ENCODE measurements around the gene PHYKPL.

Gene PHYKPL

GRCh38 chr5:178186427-178186826 is 46.2 kb downstream of the PHYKPL start:
- no peak for DNase-seq (ENCODE audit: low read depth)

- no peak for DNase-seq (ENCODE audit: low read depth)
These were observed 50.3 kb downstream of the PHYKPL start for GRCh38 chr5:178182158-178182876.

- no peak for DNase-seq (ENCODE audit: low read depth)
These were observed 52.3 kb downstream of the PHYKPL start for GRCh38 chr5:178180141-178180863.

- DNase-seq (ENCODE audit: low read depth), result no peak
These were observed 55.0 kb downstream of the PHYKPL start for GRCh38 chr5:178177569-178177968.

GRCh38 chr5:178176791-178177190 is 55.8 kb downstream of the PHYKPL start:
- no peak for DNase-seq (ENCODE audit: low read depth)

GRCh38 chr5:178174456-178174855 is 58.1 kb downstream of the PHYKPL start:
- no peak for DNase-seq (ENCODE audit: low read depth)

GRCh38 chr5:178170455-178170854 is 62.1 kb downstream of the PHYKPL start:
- DNase-seq (ENCODE audit: low read depth), result no peak

GRCh38 chr5:178165581-178165980 is 67.0 kb downstream of the PHYKPL start:
- DNase-seq (ENCODE audit: low read depth), result no peak

- DNase-seq (ENCODE audit: low read depth), result peak; percentile 84
These were observed 68.5 kb downstream of the PHYKPL start for GRCh38 chr5:178163772-178164735.

GRCh38 chr5:178162481-178162880 is 70.1 kb downstream of the PHYKPL start:
- DNase-seq (ENCODE audit: low read depth), result no peak

- no peak for DNase-seq (ENCODE audit: low read depth)
These were observed 72.4 kb downstream of the PHYKPL start for GRCh38 chr5:178160176-178160575.

Measured in stimulated activated CD8-positive, alpha-beta memory T cell treated with anti-CD3 and anti-CD28 coated beads, Interleukin-12 subunit alpha, Interleukin-12 subunit beta, amount 100 ng/mL, for 4 hours (primary cell).